Neural crest cell (in vitro differentiated cells): ENCODE data around the gene CLSTN2. TPM values are rescaled to one million over a fixed set of nuclear protein-coding genes. Genes with fewer than 3 reads are reported as not detected.

Experiments
- DNase-seq: peaks from one replicate; pipeline ENCODE4 v3.0.0; 2021; ENCODE audit warnings: low read depth, mixed read lengths, low spot score
- H3K27ac Mint-ChIP-seq: one replicate; pipeline ENCODE4 v1.8.0; 2021; ENCODE audit warnings: mild to moderate bottlenecking, mixed read lengths; ENCODE audit not compliant: unreplicated experiment
- H3K27me3 Mint-ChIP-seq: 2 replicates; pipeline ENCODE4 v1.8.0; 2021; ENCODE audit warnings: low read depth, mild to moderate bottlenecking, mixed read lengths
- H3K36me3 Mint-ChIP-seq: 2 replicates; pipeline ENCODE4 v1.8.0; 2021; ENCODE audit warnings: low read depth, mild to moderate bottlenecking, mixed read lengths
- H3K4me1 Mint-ChIP-seq: 2 replicates; pipeline ENCODE4 v1.8.0; 2021; ENCODE audit warnings: mixed read lengths
- H3K4me3 Mint-ChIP-seq: one replicate; pipeline ENCODE4 v1.8.0; 2021; ENCODE audit warnings: mild to moderate bottlenecking, mixed read lengths
- H3K9me3 Mint-ChIP-seq: 2 replicates; pipeline ENCODE4 v1.8.0; 2021; ENCODE audit warnings: mixed read lengths
- CTCF ChIP-seq: fragments of 200-600 bp; sonication (generic); conservative IDR thresholded peaks from 2 replicates; pipeline ENCODE4 v1.5.0; 2021; ENCODE audit warnings: antibody characterized with exemption, mild to moderate bottlenecking
- total RNA-seq: library from RNA; stranded (reverse); gene quantifications from 2 replicates; pipeline ENCODE4 v1.2.1, GENCODE V29; 2021

The CLSTN2 gene
- total RNA-seq, 1 donor from 2014 or later: 1.9 TPM

- Mint-ChIP-seq H3K4me3 (no peak overlapping the region), H3K27me3 (no peaks in the 10 kb centered on the region), H3K9me3 (peaks cover 4% of the 10 kb centered on the region), H3K36me3 (no peaks in the 10 kb centered on the region), H3K27ac (no peak overlapping the region), H3K4me1 (no peaks in the 10 kb centered on the region)
- DNase-seq: no peak
- no peak for TF ChIP-seq CTCF
These were observed 254.3 kb downstream of the CLSTN2 start for GRCh38 chr3:140189267-140189666.

- no peak for TF ChIP-seq CTCF
- H3K27me3 Mint-ChIP-seq: no peaks in the 10 kb centered on the region
- no peak overlapping the region for H3K27ac Mint-ChIP-seq
- no peak for DNase-seq
- no peak overlapping the region for H3K4me3 Mint-ChIP-seq
- H3K4me1 Mint-ChIP-seq: no peaks in the 10 kb centered on the region
- H3K9me3 Mint-ChIP-seq: peaks cover 6% of the 10 kb centered on the region
- H3K36me3 Mint-ChIP-seq: peaks cover 2% of the 10 kb centered on the region
These were observed 255.0 kb downstream of the CLSTN2 start for GRCh38 chr3:140189976-140190375.

GRCh38 chr3:140196970-140197369 lies 262.0 kb downstream of the CLSTN2 start:
- Mint-ChIP-seq H3K4me1 (no peaks in the 10 kb centered on the region), H3K27ac (no peak overlapping the region), H3K4me3 (no peak overlapping the region), H3K27me3 (no peaks in the 10 kb centered on the region), H3K36me3 (peaks cover 2% of the 10 kb centered on the region), H3K9me3 (peaks cover 6% of the 10 kb centered on the region)
- TF ChIP-seq CTCF: no peak
- no peak for DNase-seq

GRCh38 chr3:140198242-140198641 lies 263.3 kb downstream of the CLSTN2 start:
- no peak overlapping the region for H3K27ac Mint-ChIP-seq
- no peak for DNase-seq
- H3K9me3 Mint-ChIP-seq: peaks cover 2% of the 10 kb centered on the region
- peaks cover 3% of the 10 kb centered on the region for H3K4me1 Mint-ChIP-seq
- peaks cover 2% of the 10 kb centered on the region for H3K36me3 Mint-ChIP-seq
- TF ChIP-seq CTCF: no peak
- no peak overlapping the region for H3K4me3 Mint-ChIP-seq
- no peaks in the 10 kb centered on the region for H3K27me3 Mint-ChIP-seq

- TF ChIP-seq CTCF: no peak
- H3K4me1 Mint-ChIP-seq: peaks cover 9% of the 10 kb centered on the region
- peaks cover 2% of the 10 kb centered on the region for H3K9me3 Mint-ChIP-seq
- peaks cover 2% of the 10 kb centered on the region for H3K27me3 Mint-ChIP-seq
- H3K27ac Mint-ChIP-seq: no peak overlapping the region
- no peak overlapping the region for H3K4me3 Mint-ChIP-seq
- no peak for DNase-seq
- peaks cover 2% of the 10 kb centered on the region for H3K36me3 Mint-ChIP-seq
These were observed 264.0 kb downstream of the CLSTN2 start for GRCh38 chr3:140199008-140199407.

GRCh38 chr3:140199743-140200142 lies 264.8 kb downstream of the CLSTN2 start:
- no peak for DNase-seq
- Mint-ChIP-seq H3K4me1 (peaks cover 9% of the 10 kb centered on the region), H3K36me3 (no peaks in the 10 kb centered on the region), H3K27me3 (peaks cover 2% of the 10 kb centered on the region), H3K4me3 (no peak overlapping the region), H3K27ac (no peak overlapping the region), H3K9me3 (no peaks in the 10 kb centered on the region)
- TF ChIP-seq CTCF: no peak
